HepG2 (cell line): ENCODE measurements around the gene RAB36. TPM values are rescaled to one million over a fixed set of nuclear protein-coding genes. Genes with fewer than 3 reads are reported as not detected.

Experiments used
- AKAP8 ChIP-seq: sonication (generic); formaldehyde crosslinking; IDR thresholded peaks from 2 replicates; pipeline ENCODE4 v1.5.1; 2020; ENCODE audit warnings: mild to moderate bottlenecking, missing genetic modification reagents
- KLF16 ChIP-seq, 2 experiments: sonication (generic) in 1 of 2; formaldehyde crosslinking in 1 of 2; IDR thresholded peaks; 2 replicates each; pipeline versions ENCODE4 v1.6.1 to v1.8.0; 2016 to 2023; ENCODE audit warnings: missing genetic modification reagents in 2 of 2, missing compliant biosample characterization in 1 of 2
- KMT2A ChIP-seq: sonication (generic); formaldehyde crosslinking; IDR thresholded peaks from 2 replicates; pipeline ENCODE4 v1.4.0; 2020; ENCODE audit warnings: missing genetic modification reagents
- REL ChIP-seq: sonication (generic); formaldehyde crosslinking; conservative IDR thresholded peaks from 2 replicates; pipeline ENCODE4 v1.8.0; 2022; ENCODE audit warnings: mild to moderate bottlenecking, missing genetic modification reagents, moderate library complexity
- TP53 ChIP-seq: sonication (generic); formaldehyde crosslinking; conservative IDR thresholded peaks from 2 replicates; pipeline ENCODE4 v1.4.0; 2020; ENCODE audit warnings: missing genetic modification reagents
- ZNF430 ChIP-seq: sonication (generic); formaldehyde crosslinking; IDR thresholded peaks from 2 replicates; pipeline ENCODE4 v1.9.0; 2021; ENCODE audit warnings: mild to moderate bottlenecking, missing genetic modification reagents
- ZNF460 ChIP-seq: sonication (generic); formaldehyde crosslinking; IDR thresholded peaks from 2 replicates; pipeline ENCODE4 v1.5.1; 2020; ENCODE audit warnings: missing genetic modification reagents, mild to moderate bottlenecking, borderline replicate concordance
- ZNF773 ChIP-seq: sonication (generic); formaldehyde crosslinking; IDR thresholded peaks from 2 replicates; pipeline ENCODE4 v1.4.0; 2020; ENCODE audit warnings: missing genetic modification reagents, borderline replicate concordance
- ZNF782 ChIP-seq: sonication (generic); formaldehyde crosslinking; IDR thresholded peaks from 2 replicates; pipeline ENCODE4 v1.4.0; 2020; ENCODE audit warnings: missing genetic modification reagents, mild to moderate bottlenecking, borderline replicate concordance
- polyA plus RNA-seq, 8 experiments: library from polyadenylated mRNA; depleted of rRNA in 3 of 8; stranded (reverse) in 7 of 8; unstranded in 1 of 8; fragments of >200 nt; fragmentation: Illumina TruSeq in 4 of 8; extraction: Trizol in 4 of 8; gene quantifications; 2 replicates each; pipeline versions ENCODE4 v1.2.1 to v1.2.3, GENCODE V29; 2011 to 2016; ENCODE audit warnings: low read depth in 4 of 8, missing spikeins in 1 of 8, mixed read lengths in 1 of 8; ENCODE audit not compliant: insufficient read depth in 1 of 8
- total RNA-seq, 5 experiments: library from RNA; depleted of rRNA; stranded (reverse); fragments of >200 nt; fragmentation: Illumina TruSeq; extraction: Trizol; gene quantifications; 2 replicates each; pipeline ENCODE4 v1.2.3, GENCODE V29; 2016; ENCODE audit warnings: low read depth in 1 of 5
- TF ChIP-seq, protein P1 (sequence below): sonication (generic); formaldehyde crosslinking; IDR thresholded peaks from 2 replicates; pipeline ENCODE4 v1.8.1; 2023; ENCODE audit warnings: mild to moderate bottlenecking, missing genetic modification reagents
- TF ChIP-seq, protein P2 (sequence below): sonication (generic); formaldehyde crosslinking; IDR thresholded peaks from 2 replicates; pipeline ENCODE4 v1.5.1; 2020; ENCODE audit warnings: missing genetic modification reagents, mild to moderate bottlenecking, borderline replicate concordance
- TF ChIP-seq, protein P3 (sequence below): sonication (generic); formaldehyde crosslinking; IDR thresholded peaks from 2 replicates; pipeline ENCODE4 v1.4.0; 2020; ENCODE audit warnings: missing genetic modification reagents
- TF ChIP-seq, protein P4 (sequence below): sonication (generic); formaldehyde crosslinking; IDR thresholded peaks from 2 replicates; pipeline ENCODE4 v1.4.0; 2020; ENCODE audit warnings: mild to moderate bottlenecking, missing genetic modification reagents
- TF ChIP-seq, protein P5 (sequence below): sonication (generic); formaldehyde crosslinking; IDR thresholded peaks from 2 replicates; pipeline ENCODE4 v1.4.0; 2020; ENCODE audit warnings: missing genetic modification reagents, borderline replicate concordance
- TF ChIP-seq, protein P6 (sequence below): sonication (generic); formaldehyde crosslinking; IDR thresholded peaks from 2 replicates; pipeline ENCODE4 v1.8.1; 2023; ENCODE audit warnings: mild to moderate bottlenecking, moderate library complexity, missing genetic modification reagents

The RAB36 gene
- total and polyA plus RNA-seq, 2 of the 13 experiments (the other 11 are each of a cell fraction or from before 2014, with no cell fraction given), result 0.24 to 0.86 TPM

DNA sequence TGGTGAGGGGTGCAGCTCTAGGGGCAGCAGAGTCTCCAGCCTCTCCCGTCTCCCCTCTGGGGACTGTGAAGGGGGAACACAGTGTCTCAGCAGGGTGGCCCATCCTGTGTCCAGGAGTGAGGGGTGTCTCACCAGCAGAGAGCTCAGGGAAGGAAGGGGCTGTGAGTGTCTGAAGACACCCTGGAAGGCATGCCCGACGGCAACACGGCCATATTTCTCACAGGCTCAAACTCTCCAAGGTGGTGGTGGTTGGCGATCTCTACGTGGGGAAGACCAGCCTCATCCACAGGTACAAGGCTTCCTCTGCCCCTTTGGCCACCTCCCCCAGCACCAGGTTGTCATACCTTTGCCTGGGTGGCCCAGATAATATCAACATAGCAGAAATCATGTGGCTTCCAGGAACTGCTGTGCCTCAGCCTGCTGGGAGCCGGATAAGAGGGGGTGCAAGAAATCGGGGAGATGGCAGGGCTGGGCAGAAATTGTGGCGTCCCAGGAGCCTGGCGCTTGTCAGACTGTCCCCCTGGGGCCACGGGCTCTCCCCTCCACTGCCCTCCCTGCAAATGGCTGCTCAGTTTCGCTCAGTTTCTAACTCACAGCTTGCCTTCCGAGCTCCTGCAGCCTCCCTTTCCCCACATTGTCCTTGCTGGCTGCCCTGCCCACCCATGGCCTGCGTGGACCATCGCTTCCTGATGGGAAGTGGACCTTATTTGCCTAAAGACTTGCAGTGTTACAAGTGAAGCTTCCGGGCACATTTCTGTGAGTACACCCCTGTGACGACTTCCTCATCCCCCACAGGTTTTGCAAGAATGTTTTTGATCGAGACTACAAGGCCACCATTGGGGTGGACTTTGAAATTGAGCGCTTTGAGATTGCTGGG lies 7.2 kb downstream of the RAB36 start (continued):
- TF ChIP-seq, protein P1, sequence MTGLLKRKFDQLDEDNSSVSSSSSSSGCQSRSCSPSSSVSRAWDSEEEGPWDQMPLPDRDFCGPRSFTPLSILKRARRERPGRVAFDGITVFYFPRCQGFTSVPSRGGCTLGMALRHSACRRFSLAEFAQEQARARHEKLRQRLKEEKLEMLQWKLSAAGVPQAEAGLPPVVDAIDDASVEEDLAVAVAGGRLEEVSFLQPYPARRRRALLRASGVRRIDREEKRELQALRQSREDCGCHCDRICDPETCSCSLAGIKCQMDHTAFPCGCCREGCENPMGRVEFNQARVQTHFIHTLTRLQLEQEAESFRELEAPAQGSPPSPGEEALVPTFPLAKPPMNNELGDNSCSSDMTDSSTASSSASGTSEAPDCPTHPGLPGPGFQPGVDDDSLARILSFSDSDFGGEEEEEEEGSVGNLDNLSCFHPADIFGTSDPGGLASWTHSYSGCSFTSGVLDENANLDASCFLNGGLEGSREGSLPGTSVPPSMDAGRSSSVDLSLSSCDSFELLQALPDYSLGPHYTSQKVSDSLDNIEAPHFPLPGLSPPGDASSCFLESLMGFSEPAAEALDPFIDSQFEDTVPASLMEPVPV (CRISPR knock-in tag), result peak; percentile 35; the same call in 1 of the 2 replicates
- TF ChIP-seq ZNF782 (CRISPR knock-in tag), result no peak
- TF ChIP-seq, protein P2, sequence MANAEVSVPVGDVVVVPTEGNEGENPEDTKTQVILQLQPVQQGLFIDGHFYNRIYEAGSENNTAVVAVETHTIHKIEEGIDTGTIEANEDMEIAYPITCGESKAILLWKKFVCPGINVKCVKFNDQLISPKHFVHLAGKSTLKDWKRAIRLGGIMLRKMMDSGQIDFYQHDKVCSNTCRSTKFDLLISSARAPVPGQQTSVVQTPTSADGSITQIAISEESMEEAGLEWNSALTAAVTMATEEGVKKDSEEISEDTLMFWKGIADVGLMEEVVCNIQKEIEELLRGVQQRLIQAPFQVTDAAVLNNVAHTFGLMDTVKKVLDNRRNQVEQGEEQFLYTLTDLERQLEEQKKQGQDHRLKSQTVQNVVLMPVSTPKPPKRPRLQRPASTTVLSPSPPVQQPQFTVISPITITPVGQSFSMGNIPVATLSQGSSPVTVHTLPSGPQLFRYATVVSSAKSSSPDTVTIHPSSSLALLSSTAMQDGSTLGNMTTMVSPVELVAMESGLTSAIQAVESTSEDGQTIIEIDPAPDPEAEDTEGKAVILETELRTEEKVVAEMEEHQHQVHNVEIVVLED (CRISPR knock-in tag), result no peak
- no peak for TF ChIP-seq AKAP8 (CRISPR knock-in tag)
- TF ChIP-seq, protein P3, sequence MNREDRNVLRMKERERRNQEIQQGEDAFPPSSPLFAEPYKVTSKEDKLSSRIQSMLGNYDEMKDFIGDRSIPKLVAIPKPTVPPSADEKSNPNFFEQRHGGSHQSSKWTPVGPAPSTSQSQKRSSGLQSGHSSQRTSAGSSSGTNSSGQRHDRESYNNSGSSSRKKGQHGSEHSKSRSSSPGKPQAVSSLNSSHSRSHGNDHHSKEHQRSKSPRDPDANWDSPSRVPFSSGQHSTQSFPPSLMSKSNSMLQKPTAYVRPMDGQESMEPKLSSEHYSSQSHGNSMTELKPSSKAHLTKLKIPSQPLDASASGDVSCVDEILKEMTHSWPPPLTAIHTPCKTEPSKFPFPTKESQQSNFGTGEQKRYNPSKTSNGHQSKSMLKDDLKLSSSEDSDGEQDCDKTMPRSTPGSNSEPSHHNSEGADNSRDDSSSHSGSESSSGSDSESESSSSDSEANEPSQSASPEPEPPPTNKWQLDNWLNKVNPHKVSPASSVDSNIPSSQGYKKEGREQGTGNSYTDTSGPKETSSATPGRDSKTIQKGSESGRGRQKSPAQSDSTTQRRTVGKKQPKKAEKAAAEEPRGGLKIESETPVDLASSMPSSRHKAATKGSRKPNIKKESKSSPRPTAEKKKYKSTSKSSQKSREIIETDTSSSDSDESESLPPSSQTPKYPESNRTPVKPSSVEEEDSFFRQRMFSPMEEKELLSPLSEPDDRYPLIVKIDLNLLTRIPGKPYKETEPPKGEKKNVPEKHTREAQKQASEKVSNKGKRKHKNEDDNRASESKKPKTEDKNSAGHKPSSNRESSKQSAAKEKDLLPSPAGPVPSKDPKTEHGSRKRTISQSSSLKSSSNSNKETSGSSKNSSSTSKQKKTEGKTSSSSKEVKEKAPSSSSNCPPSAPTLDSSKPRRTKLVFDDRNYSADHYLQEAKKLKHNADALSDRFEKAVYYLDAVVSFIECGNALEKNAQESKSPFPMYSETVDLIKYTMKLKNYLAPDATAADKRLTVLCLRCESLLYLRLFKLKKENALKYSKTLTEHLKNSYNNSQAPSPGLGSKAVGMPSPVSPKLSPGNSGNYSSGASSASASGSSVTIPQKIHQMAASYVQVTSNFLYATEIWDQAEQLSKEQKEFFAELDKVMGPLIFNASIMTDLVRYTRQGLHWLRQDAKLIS (CRISPR knock-in tag), result no peak
- no peak for TF ChIP-seq KLF16 (CRISPR knock-in tag; IDR thresholded peaks at IDR 0.05)
- TF ChIP-seq, protein P4, sequence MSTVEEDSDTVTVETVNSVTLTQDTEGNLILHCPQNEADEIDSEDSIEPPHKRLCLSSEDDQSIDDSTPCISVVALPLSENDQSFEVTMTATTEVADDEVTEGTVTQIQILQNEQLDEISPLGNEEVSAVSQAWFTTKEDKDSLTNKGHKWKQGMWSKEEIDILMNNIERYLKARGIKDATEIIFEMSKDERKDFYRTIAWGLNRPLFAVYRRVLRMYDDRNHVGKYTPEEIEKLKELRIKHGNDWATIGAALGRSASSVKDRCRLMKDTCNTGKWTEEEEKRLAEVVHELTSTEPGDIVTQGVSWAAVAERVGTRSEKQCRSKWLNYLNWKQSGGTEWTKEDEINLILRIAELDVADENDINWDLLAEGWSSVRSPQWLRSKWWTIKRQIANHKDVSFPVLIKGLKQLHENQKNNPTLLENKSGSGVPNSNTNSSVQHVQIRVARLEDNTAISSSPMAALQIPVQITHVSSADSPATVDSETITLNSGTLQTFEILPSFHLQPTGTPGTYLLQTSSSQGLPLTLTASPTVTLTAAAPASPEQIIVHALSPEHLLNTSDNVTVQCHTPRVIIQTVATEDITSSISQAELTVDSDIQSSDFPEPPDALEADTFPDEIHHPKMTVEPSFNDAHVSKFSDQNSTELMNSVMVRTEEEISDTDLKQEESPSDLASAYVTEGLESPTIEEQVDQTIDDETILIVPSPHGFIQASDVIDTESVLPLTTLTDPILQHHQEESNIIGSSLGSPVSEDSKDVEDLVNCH, result no peak
- TF ChIP-seq, protein P5, sequence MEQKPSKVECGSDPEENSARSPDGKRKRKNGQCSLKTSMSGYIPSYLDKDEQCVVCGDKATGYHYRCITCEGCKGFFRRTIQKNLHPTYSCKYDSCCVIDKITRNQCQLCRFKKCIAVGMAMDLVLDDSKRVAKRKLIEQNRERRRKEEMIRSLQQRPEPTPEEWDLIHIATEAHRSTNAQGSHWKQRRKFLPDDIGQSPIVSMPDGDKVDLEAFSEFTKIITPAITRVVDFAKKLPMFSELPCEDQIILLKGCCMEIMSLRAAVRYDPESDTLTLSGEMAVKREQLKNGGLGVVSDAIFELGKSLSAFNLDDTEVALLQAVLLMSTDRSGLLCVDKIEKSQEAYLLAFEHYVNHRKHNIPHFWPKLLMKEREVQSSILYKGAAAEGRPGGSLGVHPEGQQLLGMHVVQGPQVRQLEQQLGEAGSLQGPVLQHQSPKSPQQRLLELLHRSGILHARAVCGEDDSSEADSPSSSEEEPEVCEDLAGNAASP (CRISPR knock-in tag), result no peak
- no peak for TF ChIP-seq ZNF430 (CRISPR knock-in tag)
- TF ChIP-seq TP53, result no peak
- no peak for TF ChIP-seq ZNF773 (CRISPR knock-in tag)
- no peak for TF ChIP-seq REL
- TF ChIP-seq KMT2A (CRISPR knock-in tag), result no peak
- TF ChIP-seq ZNF460 (CRISPR knock-in tag), result no peak
- TF ChIP-seq, protein P6, sequence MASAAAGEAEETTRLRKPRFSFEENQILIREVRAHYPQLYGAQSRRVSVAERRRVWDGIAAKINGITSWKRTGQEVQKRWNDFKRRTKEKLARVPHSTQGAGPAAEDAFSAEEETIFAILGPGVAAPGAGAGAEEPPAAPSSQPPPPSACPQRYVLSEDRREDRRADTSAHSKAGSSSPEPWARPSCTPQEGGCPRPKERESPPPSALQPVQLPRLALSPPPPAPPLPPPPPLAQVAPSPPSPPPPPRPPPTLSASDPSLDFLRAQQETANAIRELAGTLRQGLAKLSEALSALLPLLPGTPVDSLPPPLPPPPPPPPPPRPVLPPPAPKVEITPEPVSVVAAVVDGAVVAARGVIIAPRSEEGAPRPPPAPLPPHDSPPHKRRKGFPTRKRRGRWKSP (CRISPR knock-in tag), result no peak
